GM23338 (cell line): Measurements from ENCODE around the gene NTNG1. TPM values are rescaled to one million over a fixed set of nuclear protein-coding genes. Genes with fewer than 3 reads are reported as not detected.

Source experiments
- ATAC-seq: fragments of 200-7000 bp; cut with Tn5 transposase; 3 replicates; pipeline ENCODE4 v1.9.1; 2020
- DNase-seq: peaks from one replicate; pipeline ENCODE4 v3.0.0-alpha.2; 2015; ENCODE audit warnings: low spot score
- H2AFZ ChIP-seq: fragments of 200-600 bp; sonication (generic); 2 replicates; pipeline ENCODE4 v1.8.0; 2016; ENCODE audit warnings: antibody characterized with exemption, mild to moderate bottlenecking, moderate library complexity
- H3F3A ChIP-seq: fragments of 200-600 bp; sonication (generic); replicated peaks from 2 replicates; pipeline ENCODE4 v1.8.0; 2017; ENCODE audit warnings: antibody characterized with exemption, mixed run types, low read depth
- H3K27ac ChIP-seq: fragments of 200-600 bp; sonication (generic); 2 replicates; pipeline ENCODE4 v1.6.1; 2016; ENCODE audit warnings: low read depth
- H3K27me3 ChIP-seq: fragments of 200-600 bp; sonication (generic); 2 replicates; pipeline ENCODE4 v1.8.0; 2016; ENCODE audit warnings: mild to moderate bottlenecking, mixed run types, moderate library complexity; ENCODE audit not compliant: insufficient read depth
- H3K36me3 ChIP-seq: fragments of 200-600 bp; sonication (generic); 2 replicates; pipeline ENCODE4 v1.8.0; 2016; ENCODE audit warnings: mild to moderate bottlenecking; ENCODE audit not compliant: insufficient read depth
- H3K4me1 ChIP-seq: fragments of 200-600 bp; sonication (generic); 2 replicates; pipeline ENCODE4 v1.8.0; 2016; ENCODE audit warnings: mild to moderate bottlenecking, moderate library complexity; ENCODE audit not compliant: insufficient read depth
- H3K4me2 ChIP-seq: fragments of 200-600 bp; sonication (generic); 2 replicates; pipeline ENCODE4 v1.7.1; 2017; ENCODE audit warnings: mixed run types
- H3K4me3 ChIP-seq: fragments of 200-600 bp; sonication (generic); 2 replicates; pipeline ENCODE4 v1.6.1; 2016; ENCODE audit warnings: mixed run types
- H3K79me2 ChIP-seq: fragments of 200-600 bp; sonication (generic); replicated peaks from 2 replicates; pipeline ENCODE4 v1.8.0; 2017; ENCODE audit warnings: mild to moderate bottlenecking; ENCODE audit not compliant: insufficient read depth
- H3K9me2 ChIP-seq: fragments of 200-600 bp; sonication (generic); 2 replicates; pipeline ENCODE4 v1.8.0; 2017; ENCODE audit not compliant: insufficient read depth
- H4K20me1 ChIP-seq: fragments of 200-600 bp; sonication (generic); replicated peaks from 2 replicates; pipeline ENCODE4 v1.8.0; 2017; ENCODE audit warnings: mild to moderate bottlenecking; ENCODE audit not compliant: insufficient read depth
- H3K27ac Mint-ChIP-seq: 2 replicates; pipeline ENCODE4 v1.8.0; 2020; ENCODE audit warnings: inconsistent platforms, mild to moderate bottlenecking, moderate library complexity, mixed read lengths
- H3K27me3 Mint-ChIP-seq: 3 replicates; pipeline ENCODE4 v1.8.0; 2022; ENCODE audit warnings: low read depth, mild to moderate bottlenecking, moderate library complexity, mixed read lengths, inconsistent platforms; ENCODE audit not compliant: insufficient read depth, poor library complexity
- H3K36me3 Mint-ChIP-seq: 3 replicates; pipeline ENCODE4 v1.8.0; 2021; ENCODE audit warnings: low read depth, mild to moderate bottlenecking, inconsistent platforms, moderate library complexity, mixed read lengths
- H3K4me1 Mint-ChIP-seq: 3 replicates; pipeline ENCODE4 v1.8.0; 2020; ENCODE audit warnings: mild to moderate bottlenecking, inconsistent platforms, mixed read lengths
- H3K4me3 Mint-ChIP-seq: 3 replicates; pipeline ENCODE4 v1.8.0; 2021; ENCODE audit warnings: moderate library complexity, mild to moderate bottlenecking, inconsistent platforms, mixed read lengths
- H3K9me3 Mint-ChIP-seq: 3 replicates; pipeline ENCODE4 v1.8.0; 2020; ENCODE audit warnings: moderate library complexity, mild to moderate bottlenecking, inconsistent platforms, mixed read lengths
- EZH2 ChIP-seq: fragments of 200-600 bp; sonication (generic); IDR thresholded peaks from one replicate; pipeline ENCODE4 v1.8.0; 2017; ENCODE audit warnings: antibody characterized with exemption, mild to moderate bottlenecking, low read depth; ENCODE audit not compliant: unreplicated experiment
- EZH2phosphoT487 ChIP-seq: fragments of 200-600 bp; sonication (generic); IDR thresholded peaks from one replicate; pipeline ENCODE4 v1.8.1; 2018; ENCODE audit warnings: antibody characterized with exemption; ENCODE audit not compliant: unreplicated experiment
- NANOG ChIP-seq: IDR thresholded peaks from 2 replicates; pipeline ENCODE4 v1.6.1; 2016; ENCODE audit warnings: antibody characterized with exemption, borderline replicate concordance
- POLR2AphosphoS5 ChIP-seq: IDR thresholded peaks from 2 replicates; pipeline ENCODE4 v1.6.1; 2016; ENCODE audit warnings: antibody characterized with exemption, low read depth
- ZNF114 ChIP-seq: fragments of 250-450 bp; sonication (Bioruptor Pico); IDR thresholded peaks from 2 replicates; pipeline ENCODE4 v1.5.0; 2020; ENCODE audit warnings: mild to moderate bottlenecking, moderate library complexity
- ZNF331 ChIP-seq: fragments of 250-450 bp; sonication (Bioruptor Pico); IDR thresholded peaks from 2 replicates; pipeline ENCODE4 v1.5.0; 2020; ENCODE audit warnings: low read depth, mild to moderate bottlenecking, moderate library complexity
- polyA plus RNA-seq: library from polyadenylated mRNA; unstranded; fragments of >200 nt; fragmentation: Nextera tagmentation; extraction: Ambion mirVana; gene quantifications from 2 replicates; pipeline ENCODE4 v1.2.1, GENCODE V29; 2016
- total RNA-seq: library from RNA; depleted of rRNA; stranded (reverse); fragments of >200 nt; shearing (Covaris generic); gene quantifications from 2 replicates; pipeline ENCODE4 v1.2.3, GENCODE V29; 2014
- TF ChIP-seq, protein P1 (sequence below): IDR thresholded peaks from one replicate; pipeline ENCODE4 v1.6.1; 2018; ENCODE audit warnings: antibody characterized with exemption; ENCODE audit not compliant: unreplicated experiment
- TF ChIP-seq, protein P2 (sequence below), 2 experiments: fragments of 200-600 bp in 1 of 2; sonication (generic) in 1 of 2; conservative IDR thresholded peaks; 2 replicates each; pipeline versions ENCODE4 v1.5.1 to v1.6.1; 2016 to 2017; ENCODE audit warnings: antibody characterized with exemption in 2 of 2, low read depth in 2 of 2, mild to moderate bottlenecking in 2 of 2, moderate library complexity in 1 of 2

The NTNG1 gene
- total and polyA plus RNA-seq, 2 experiments from 2014 or later, result 7.2 to 10.3 TPM

DNA sequence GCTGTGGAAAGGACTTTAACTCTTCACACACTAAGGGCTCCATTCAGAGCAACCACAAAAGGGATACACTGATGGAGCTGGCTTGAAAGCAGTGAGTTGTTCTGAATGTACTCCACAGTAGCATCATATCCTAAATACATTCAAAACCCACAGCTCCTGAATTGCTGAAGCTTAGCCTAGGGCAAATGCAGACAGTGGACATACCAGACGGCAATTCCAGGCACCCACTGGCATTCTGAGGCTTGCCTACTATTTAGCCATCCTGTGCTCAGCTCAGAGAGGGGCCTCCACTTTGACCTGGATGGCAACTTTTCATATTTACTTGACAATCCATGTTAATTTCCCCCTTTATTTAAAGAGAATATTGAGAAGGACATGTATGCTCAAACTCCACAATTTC lies 303.5 kb downstream of the NTNG1 start:
- no peaks in the 10 kb centered on the region; the same call in 1 of the 2 replicates for H3K9me2 ChIP-seq
- no peaks in the 10 kb centered on the region for H3K27me3 Mint-ChIP-seq
- no peak overlapping the region for H3K4me3 Mint-ChIP-seq

DNA sequence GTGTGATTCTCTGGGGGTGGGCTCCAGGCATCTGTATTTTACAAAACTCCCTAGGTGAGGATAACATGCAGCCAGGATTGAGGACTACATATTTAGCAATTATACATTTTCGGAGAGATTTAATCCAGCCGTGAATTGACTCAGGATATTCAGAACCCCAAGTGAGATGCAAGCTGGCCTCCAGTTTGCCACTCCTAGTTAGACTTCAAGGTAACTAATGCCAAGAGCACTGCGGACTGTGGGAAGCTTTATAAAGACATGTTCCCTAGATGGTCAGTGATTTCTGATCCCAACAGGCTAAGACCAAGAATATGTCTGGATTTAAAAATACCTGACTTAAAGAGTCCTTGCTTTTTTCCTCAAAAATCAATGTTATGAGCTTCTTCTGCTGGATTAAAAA lies 308.5 kb downstream of the NTNG1 start:
- ATAC-seq (no peak), DNase-seq (peak; percentile 18)
- Mint-ChIP-seq H3K9me3 (no peaks in the 10 kb centered on the region), H3K4me1 (peaks cover 11% of the 10 kb centered on the region), H3K36me3 (no peaks in the 10 kb centered on the region), H3K27me3 (peaks cover under 1% of the 10 kb centered on the region), H3K27ac (peak overlapping the region; percentile 61; the same call in 1 of the 2 replicates), H3K4me3 (no peak overlapping the region)
- Histone ChIP-seq H3K79me2 (no peaks in the 10 kb centered on the region), H3K4me1 (peaks cover 6% of the 10 kb centered on the region; the same call in 1 of the 2 replicates), H4K20me1 (no peaks in the 10 kb centered on the region), H3K4me3 (no peak overlapping the region), H3K9me2 (no peaks in the 10 kb centered on the region), H3F3A (no peaks in the 10 kb centered on the region), H3K36me3 (no peaks in the 10 kb centered on the region), H3K27me3 (no peaks in the 10 kb centered on the region), H3K27ac (no peak overlapping the region), H2AFZ (0 out of 2 replicates have a peak overlapping the region, but pooled peaks have one; percentile 3), H3K4me2 (no peak overlapping the region)
- TF ChIP-seq ZNF331 (no peak), NANOG (no peak), ZNF114 (CRISPR knock-in tag) (no peak), EZH2phosphoT487 (no peak), POLR2AphosphoS5 (no peak), EZH2 (no peak)
- TF ChIP-seq, protein P1, sequence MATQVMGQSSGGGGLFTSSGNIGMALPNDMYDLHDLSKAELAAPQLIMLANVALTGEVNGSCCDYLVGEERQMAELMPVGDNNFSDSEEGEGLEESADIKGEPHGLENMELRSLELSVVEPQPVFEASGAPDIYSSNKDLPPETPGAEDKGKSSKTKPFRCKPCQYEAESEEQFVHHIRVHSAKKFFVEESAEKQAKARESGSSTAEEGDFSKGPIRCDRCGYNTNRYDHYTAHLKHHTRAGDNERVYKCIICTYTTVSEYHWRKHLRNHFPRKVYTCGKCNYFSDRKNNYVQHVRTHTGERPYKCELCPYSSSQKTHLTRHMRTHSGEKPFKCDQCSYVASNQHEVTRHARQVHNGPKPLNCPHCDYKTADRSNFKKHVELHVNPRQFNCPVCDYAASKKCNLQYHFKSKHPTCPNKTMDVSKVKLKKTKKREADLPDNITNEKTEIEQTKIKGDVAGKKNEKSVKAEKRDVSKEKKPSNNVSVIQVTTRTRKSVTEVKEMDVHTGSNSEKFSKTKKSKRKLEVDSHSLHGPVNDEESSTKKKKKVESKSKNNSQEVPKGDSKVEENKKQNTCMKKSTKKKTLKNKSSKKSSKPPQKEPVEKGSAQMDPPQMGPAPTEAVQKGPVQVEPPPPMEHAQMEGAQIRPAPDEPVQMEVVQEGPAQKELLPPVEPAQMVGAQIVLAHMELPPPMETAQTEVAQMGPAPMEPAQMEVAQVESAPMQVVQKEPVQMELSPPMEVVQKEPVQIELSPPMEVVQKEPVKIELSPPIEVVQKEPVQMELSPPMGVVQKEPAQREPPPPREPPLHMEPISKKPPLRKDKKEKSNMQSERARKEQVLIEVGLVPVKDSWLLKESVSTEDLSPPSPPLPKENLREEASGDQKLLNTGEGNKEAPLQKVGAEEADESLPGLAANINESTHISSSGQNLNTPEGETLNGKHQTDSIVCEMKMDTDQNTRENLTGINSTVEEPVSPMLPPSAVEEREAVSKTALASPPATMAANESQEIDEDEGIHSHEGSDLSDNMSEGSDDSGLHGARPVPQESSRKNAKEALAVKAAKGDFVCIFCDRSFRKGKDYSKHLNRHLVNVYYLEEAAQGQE, result no peak
- TF ChIP-seq, protein P2, sequence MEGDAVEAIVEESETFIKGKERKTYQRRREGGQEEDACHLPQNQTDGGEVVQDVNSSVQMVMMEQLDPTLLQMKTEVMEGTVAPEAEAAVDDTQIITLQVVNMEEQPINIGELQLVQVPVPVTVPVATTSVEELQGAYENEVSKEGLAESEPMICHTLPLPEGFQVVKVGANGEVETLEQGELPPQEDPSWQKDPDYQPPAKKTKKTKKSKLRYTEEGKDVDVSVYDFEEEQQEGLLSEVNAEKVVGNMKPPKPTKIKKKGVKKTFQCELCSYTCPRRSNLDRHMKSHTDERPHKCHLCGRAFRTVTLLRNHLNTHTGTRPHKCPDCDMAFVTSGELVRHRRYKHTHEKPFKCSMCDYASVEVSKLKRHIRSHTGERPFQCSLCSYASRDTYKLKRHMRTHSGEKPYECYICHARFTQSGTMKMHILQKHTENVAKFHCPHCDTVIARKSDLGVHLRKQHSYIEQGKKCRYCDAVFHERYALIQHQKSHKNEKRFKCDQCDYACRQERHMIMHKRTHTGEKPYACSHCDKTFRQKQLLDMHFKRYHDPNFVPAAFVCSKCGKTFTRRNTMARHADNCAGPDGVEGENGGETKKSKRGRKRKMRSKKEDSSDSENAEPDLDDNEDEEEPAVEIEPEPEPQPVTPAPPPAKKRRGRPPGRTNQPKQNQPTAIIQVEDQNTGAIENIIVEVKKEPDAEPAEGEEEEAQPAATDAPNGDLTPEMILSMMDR (conservative IDR thresholded peaks at IDR 0.05; ENCODE audit: low read depth in 2 of 2), result no peak

More for the DNA sequence above, 303.5 kb downstream of the NTNG1 start:
- no peak overlapping the region for H3K27ac ChIP-seq
- no peak overlapping the region for H3K4me2 ChIP-seq
- Mint-ChIP-seq H3K4me1 (peaks cover 9% of the 10 kb centered on the region), H3K27ac (no peak overlapping the region), H3K36me3 (no peaks in the 10 kb centered on the region), H3K9me3 (no peaks in the 10 kb centered on the region)
- peaks cover 5% of the 10 kb centered on the region; the same call in 1 of the 2 replicates for H3K4me1 ChIP-seq
- H3F3A ChIP-seq, result no peaks in the 10 kb centered on the region
- H3K27me3 ChIP-seq, result no peaks in the 10 kb centered on the region
- H3K79me2 ChIP-seq, result no peaks in the 10 kb centered on the region
- no peak overlapping the region for H2AFZ ChIP-seq
- no peaks in the 10 kb centered on the region for H4K20me1 ChIP-seq
- H3K4me3 ChIP-seq, result no peak overlapping the region
- TF ChIP-seq, protein P1, result no peak
- TF ChIP-seq POLR2AphosphoS5, result no peak
- TF ChIP-seq ZNF331, result no peak
- H3K36me3 ChIP-seq, result no peaks in the 10 kb centered on the region
- ATAC-seq (no peak), DNase-seq (no peak)
